ENCODE results near the gene WNT3A. TPM values are rescaled to one million over a fixed set of nuclear protein-coding genes. Genes with fewer than 3 reads are reported as not detected.

WNT3A gene
- total and polyA plus RNA-seq, 2 of the 4 experiments (the other 2 are of a cell fraction), result not detected

DNA sequence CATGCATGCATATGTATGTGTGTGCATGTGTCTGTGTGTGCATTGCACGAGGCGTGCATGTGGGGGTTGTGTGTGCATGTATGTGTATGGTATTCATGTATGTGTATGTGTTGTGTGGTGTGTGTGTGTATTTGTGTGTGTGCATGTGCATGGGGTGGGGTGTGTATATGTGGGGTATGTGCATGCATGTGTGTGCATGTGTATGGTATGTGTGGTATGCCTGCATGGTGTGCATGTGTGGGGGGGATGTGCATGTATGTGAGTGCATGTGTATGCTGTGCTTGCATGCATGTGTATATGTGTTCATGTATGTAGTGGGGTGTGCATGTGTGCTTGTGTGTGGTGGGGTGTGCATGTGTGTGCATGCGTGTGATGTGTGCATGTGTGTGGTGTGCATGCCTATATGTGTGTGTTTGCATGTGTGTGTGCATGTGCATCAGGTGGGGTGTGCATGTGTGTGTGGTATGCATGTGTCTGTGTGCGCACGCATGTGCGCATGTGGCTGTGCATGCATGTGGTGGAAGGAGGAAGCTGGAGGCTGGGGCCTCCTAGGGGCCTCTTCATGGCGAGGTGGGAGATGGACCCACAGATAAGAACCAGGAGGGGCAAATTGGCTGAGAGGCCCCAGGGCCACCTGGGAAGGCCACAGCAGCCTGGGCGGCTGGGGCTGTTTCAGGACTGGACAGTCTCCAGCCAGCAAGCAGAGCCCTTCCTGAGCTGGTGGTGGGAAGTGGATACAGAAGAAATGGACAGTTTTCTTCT lies 39.8 kb downstream of the WNT3A start:
- Histone ChIP-seq H3K4me2 (ENCODE audit: low read depth, low read length) (no peak overlapping the region), H3K79me1 (ENCODE audit: low read depth in 1 of 2, low read length in 2 of 2) (no peaks in the 10 kb centered on the region), H2BK20ac (ENCODE audit: low read depth, low read length) (no peak overlapping the region), H3K27ac (ENCODE audit: insufficient read depth, low read length) (no peak overlapping the region), H3K56ac (ENCODE audit: extremely low read depth, insufficient read depth, low read length) (no peak overlapping the region), H4K8ac (ENCODE audit: low read depth in 2 of 2, low read length in 2 of 2) (no peak overlapping the region), H4K5ac (ENCODE audit: low read depth, low read length) (no peak overlapping the region), H4K20me1 (ENCODE audit: insufficient read depth, low read length) (no peaks in the 10 kb centered on the region; the same call in none of the 2 replicates), H2BK15ac (ENCODE audit: low read depth, low read length) (no peak overlapping the region), H3K36me3 (ENCODE audit: control insufficient read depth, insufficient read depth, low read length) (no peaks in the 10 kb centered on the region), H3K27me3 (ENCODE audit: control insufficient read depth, insufficient read depth, low read length) (peaks cover 22% of the 10 kb centered on the region), H2BK5ac (ENCODE audit: low read depth, low read length, poor library complexity, severe bottlenecking) (no peak overlapping the region), H4K91ac (ENCODE audit: insufficient read depth, low read depth, low read length) (no peak overlapping the region), H2AK5ac (ENCODE audit: low read depth, low read length) (no peak overlapping the region), H3K9me1 (ENCODE audit: insufficient read depth, low read length) (no peaks in the 10 kb centered on the region), H2AK9ac (replicated peaks; ENCODE audit: low read depth, low read length, poor library complexity) (no peak overlapping the region), H3K9ac (ENCODE audit: low read depth, low read length) (no peak overlapping the region), H3K14ac (replicated peaks; ENCODE audit: low read depth, low read length) (no peak overlapping the region), H3K23ac (ENCODE audit: low read depth, low read length) (no peak overlapping the region), H2BK120ac (ENCODE audit: low read depth, low read length) (no peak overlapping the region), H2AFZ (replicated peaks; ENCODE audit: low read length, poor library complexity) (no peak overlapping the region), H3K4ac (ENCODE audit: low read depth, low read length) (no peak overlapping the region), H3K4me3 (ENCODE audit: insufficient read depth, low read depth, low read length) (no peak overlapping the region), H3K9me3 (ENCODE audit: control insufficient read depth, insufficient read depth, low read length) (peaks cover 5% of the 10 kb centered on the region; the same call in 1 of the 2 replicates), H3K4me1 (ENCODE audit: control insufficient read depth, insufficient read depth, low read length) (no peaks in the 10 kb centered on the region), H3K18ac (ENCODE audit: low read depth, low read length) (no peak overlapping the region)
- intact Hi-C loops (cut with micrococcal nuclease) (no loop called here), in situ Hi-C loops (cut with MboI; ENCODE audit: low sequenced_read_pairs) (no loop called here), dilution Hi-C loops (cut with HindIII; ENCODE audit: low sequenced_read_pairs, unreplicated experiment) (no loop called here)
- 73% methylated on average over 7 of the region's 8 CpGs; no CpG with 5 or more reads in 1 of the 2 experiments for WGBS, 2 experiments (ENCODE audit: extremely low coverage in 2 of 2, insufficient read length in 1 of 2)
- no TSS peak for BruUV-seq (replicated peaks)
- CTCF ChIA-PET, result no interaction called here
- POLR2A ChIA-PET (ENCODE audit: unreplicated experiment), result no interaction called here
- ATAC-seq (ENCODE audit: low read depth) (no peak), DNase-seq (no peak)
- TF ChIP-seq SMC3 (IDR thresholded peaks at IDR 0.05; ENCODE audit: low read depth, low read length) (no peak), FOS (IDR thresholded peaks at IDR 0.05; ENCODE audit: low read depth, low read length) (no peak), CEBPB (IDR thresholded peaks at IDR 0.05; ENCODE audit: low read depth, low read length) (no peak)
- TF ChIP-seq, protein P1, sequence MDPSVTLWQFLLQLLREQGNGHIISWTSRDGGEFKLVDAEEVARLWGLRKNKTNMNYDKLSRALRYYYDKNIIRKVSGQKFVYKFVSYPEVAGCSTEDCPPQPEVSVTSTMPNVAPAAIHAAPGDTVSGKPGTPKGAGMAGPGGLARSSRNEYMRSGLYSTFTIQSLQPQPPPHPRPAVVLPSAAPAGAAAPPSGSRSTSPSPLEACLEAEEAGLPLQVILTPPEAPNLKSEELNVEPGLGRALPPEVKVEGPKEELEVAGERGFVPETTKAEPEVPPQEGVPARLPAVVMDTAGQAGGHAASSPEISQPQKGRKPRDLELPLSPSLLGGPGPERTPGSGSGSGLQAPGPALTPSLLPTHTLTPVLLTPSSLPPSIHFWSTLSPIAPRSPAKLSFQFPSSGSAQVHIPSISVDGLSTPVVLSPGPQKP (IDR thresholded peaks at IDR 0.05; ENCODE audit: borderline replicate concordance, low read depth, low read length), result no peak
